RCC 7860 (cell line): Measurements from ENCODE around the gene SLC39A11.
A peak's percentile ranks its signal among the peaks of the same experiment; 100 is the strongest.
"Not testable (repeated sequence)": the region's sequence is repeated elsewhere in the genome, so short reads cannot be mapped to it uniquely, and the experiment has no call there.

ENCODE experiments used
- DNase-seq: peaks from one replicate; pipeline ENCODE4 v3.0.0-alpha.2; 2015; ENCODE audit warnings: low spot score
- FAIRE-seq: peaks from 2 replicates; lab custom pipeline; 2012; peaks lifted over from hg19 to GRCh38; lab: Jason Lieb, UNC

The SLC39A11 gene

GRCh38 chr17:72930031-72930430, 162.5 kb downstream of the SLC39A11 start:
- FAIRE-seq (no peak), DNase-seq (no peak)

DNA sequence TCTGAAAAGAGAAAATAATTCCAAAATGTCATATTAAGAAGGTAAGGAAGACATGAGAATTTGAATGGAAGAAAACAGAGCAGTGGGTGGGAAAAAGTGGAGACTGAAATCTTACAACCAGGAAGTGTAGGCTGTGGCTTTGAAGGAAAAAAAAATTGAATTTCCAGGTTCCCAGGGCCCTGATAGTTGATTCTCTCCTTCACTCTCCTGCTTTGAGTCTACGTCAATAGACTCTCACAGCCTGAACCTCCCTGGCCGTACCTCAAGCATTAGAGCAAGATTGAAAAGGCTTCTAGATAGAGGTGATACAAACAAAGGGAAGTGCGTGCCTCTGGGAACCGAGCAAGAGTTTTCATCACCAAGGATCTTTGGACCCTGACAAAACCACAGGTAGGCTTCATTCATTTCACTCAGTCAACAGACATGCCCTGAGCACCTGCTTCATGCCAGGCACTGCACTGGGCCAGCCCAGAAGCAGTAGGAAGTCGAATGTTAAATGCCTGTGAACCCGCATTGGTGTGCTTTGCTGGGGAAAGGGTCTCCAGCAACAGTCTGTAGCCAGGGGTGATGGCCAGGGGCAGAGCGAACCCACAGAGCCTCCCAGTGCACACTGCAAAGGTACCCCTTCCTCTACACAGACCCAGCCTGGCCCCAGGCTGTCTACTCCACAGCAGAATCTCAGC, 163.9 kb downstream of the SLC39A11 start:
- DNase-seq (no peak), FAIRE-seq (no peak)

- DNase-seq = no peak
- FAIRE-seq = no peak
Measured at GRCh38 chr17:72927760-72928159, 164.7 kb downstream of the SLC39A11 start.

GRCh38 chr17:72927146-72927545, 165.3 kb downstream of the SLC39A11 start:
- DNase-seq = peak; percentile 53
- peak; percentile 86 for FAIRE-seq

DNA sequence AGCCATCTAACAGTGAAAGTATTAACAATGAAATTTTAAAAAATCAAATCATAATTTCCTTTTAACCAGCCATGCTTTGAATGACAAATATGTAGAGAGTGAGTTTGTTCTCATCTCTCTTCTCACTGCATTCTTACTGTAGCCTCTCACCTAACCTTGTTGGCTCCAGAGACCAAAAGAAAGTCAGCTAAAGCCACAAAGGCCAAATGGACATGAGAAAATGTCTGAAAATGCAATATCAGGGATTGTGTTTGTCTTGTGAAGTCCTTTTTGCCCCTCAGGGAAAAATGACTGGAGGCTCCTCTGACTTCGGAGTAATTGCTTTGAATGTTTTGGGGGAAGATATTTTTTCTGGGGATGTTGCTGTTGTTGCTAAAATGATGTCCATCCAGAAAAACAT, 166.3 kb downstream of the SLC39A11 start:
- FAIRE-seq = peak; percentile 14
- no peak for DNase-seq

DNA sequence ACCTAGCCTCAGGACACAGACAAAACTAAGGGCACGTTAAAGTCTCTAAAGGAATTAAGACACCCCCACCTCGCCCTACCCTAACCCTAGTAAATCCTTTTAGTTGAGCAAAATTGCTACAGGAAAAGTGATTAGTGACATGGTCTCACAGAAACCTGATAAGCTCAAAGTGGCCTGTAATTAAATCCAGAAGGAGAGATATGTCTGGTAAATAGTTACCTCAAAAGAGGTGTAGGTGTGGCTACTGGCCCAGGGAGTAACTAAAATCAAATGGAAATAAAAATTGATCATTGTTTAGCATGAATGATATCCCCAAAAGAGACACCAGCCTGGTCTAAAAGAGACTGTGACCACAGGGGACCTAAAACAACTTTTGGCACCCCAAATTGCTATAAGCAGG, 168.3 kb downstream of the SLC39A11 start:
- DNase-seq = no peak
- no peak for FAIRE-seq

- FAIRE-seq (peak; percentile 82), DNase-seq (no peak)
Measured at GRCh38 chr17:72922219-72922618, 170.3 kb downstream of the SLC39A11 start.

- FAIRE-seq = no peak
- no peak for DNase-seq
Measured at GRCh38 chr17:72921347-72922054, 171.0 kb downstream of the SLC39A11 start.

- DNase-seq = no peak
- no peak for FAIRE-seq
Measured at GRCh38 chr17:72920513-72920912, 172.0 kb downstream of the SLC39A11 start.

GRCh38 chr17:72916991-72917390, 175.5 kb downstream of the SLC39A11 start:
- FAIRE-seq (no peak), DNase-seq (no peak)

DNA sequence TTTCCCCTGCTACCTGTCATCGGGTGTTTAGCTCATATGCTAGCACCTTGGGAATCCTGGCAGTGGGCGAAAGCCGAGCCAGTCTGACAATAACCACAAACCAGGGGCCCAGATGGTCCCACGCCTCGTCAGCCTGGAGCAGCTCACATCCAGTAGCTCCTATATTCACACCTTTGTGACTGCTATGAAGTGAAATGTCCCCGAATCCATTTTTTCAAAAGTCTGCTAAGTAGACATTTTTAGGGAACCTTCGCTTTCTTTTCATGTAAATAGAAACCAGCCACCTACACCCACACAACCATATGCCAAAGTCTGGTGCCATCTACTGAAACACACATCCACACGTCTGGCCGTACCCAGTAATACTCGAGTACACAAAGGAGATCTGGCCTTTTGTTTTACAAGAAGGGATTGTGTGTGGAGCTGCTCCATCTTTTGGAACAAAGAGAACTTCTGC, 176.8 kb downstream of the SLC39A11 start:
- DNase-seq (no peak), FAIRE-seq (no peak)

- DNase-seq = no peak
- FAIRE-seq = no peak
Measured at GRCh38 chr17:72913142-72913682, 179.3 kb downstream of the SLC39A11 start.

GRCh38 chr17:72906306-72906705, 186.2 kb downstream of the SLC39A11 start:
- no peak for DNase-seq

DNA sequence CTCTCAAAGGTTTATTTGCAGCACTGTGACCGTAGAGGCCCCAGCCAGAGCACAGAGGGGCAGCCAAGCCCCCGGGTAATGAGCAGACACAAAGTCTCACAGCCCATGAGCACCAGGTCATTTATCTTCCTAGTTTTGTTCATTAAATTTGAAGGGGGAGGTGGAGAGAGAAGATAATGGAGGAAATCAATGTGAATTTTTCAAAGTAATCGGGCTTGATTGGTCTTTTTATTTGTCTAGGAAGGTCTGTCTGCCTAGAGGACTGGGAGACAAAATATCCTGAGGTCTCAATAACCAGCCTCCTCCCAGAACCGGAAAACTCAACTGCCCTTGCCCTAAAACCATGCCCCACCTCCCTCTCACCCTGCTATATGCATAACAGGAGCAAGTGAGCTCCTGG, 189.0 kb downstream of the SLC39A11 start:
- DNase-seq (no peak), FAIRE-seq (no peak)

More at GRCh38 chr17:72906306-72906705, 186.2 kb downstream of the SLC39A11 start:
- FAIRE-seq = no peak

GRCh38 chr17:72901657-72902056, 190.8 kb downstream of the SLC39A11 start:
- FAIRE-seq (no peak), DNase-seq (no peak)

DNA sequence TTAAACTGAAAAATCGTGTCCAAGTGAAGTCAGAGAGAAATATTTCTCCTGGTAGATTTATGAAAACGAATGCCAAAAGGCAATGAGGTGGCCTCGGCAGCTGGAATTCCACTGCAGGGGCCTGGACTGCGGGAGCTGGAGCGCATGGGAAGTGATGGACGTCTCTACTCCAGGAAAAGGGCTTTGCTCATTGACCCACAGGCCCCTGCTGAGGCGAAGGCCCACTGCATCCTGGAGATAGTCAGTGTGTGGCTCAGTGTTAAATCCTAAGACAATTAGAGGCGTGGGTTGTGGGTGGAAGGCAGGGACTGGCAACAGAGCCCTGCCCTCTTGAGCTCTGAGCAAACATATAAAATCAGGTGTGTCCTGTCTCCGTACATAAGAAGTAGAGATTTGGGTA, 191.4 kb downstream of the SLC39A11 start:
- FAIRE-seq (no peak), DNase-seq (no peak)

DNA sequence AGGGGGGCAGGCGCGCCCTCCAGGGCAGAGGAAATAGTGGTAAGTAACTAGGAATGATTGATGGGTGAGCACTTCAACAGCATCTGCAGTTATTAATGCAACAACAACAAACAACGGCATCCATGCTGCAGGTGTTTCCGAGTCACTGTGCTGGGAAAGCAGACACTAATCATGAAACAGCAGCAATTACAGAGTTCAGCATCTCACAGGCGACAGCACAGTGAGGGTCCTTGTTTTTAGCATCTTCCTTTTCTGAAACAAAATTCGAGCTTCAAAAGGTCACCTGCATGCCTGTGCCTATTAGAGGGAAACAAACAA, 191.9 kb downstream of the SLC39A11 start:
- DNase-seq (no peak), FAIRE-seq (no peak)

- FAIRE-seq (no peak), DNase-seq (no peak)
Measured at GRCh38 chr17:72898725-72899124, 193.8 kb downstream of the SLC39A11 start.

DNA sequence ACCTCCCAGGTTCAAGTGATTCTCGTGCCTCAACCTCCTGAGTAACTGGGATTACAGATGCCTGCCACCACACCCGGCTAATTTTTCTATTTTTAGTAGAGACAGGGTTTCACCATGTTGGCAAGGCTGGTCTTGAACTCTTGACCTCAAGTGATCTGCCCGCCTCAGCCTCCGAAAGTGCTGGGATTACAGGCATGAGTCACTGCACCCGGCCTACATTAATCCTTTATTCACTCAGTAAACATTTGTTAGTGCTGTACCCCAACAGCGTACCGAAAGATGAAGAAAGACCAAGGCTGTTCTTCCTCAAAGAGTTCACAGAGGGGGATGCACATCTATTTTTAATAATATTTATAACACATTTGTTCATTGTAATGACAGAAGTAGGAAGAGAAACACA, 196.2 kb downstream of the SLC39A11 start:
- FAIRE-seq = not testable (repeated sequence)

DNA sequence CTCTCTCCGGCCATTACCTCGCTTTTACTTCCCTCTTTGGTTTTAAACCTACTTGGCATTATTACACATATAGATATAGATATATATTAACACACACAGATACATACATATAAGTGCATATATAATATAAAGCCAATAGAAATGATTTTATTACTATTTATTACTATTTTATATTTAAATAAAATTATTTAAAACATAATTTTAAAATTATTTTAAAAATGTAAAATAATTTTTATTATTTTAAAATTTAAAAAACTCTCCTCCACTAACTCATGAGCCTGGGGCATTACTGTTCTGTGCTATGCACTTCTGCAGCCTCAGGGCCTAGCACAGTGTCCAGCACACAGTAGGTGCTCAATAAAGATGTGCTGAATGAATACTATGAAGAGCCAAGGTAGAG, 200.9 kb downstream of the SLC39A11 start:
- FAIRE-seq (peak; percentile 64), DNase-seq (no peak)

More for the DNA sequence above, 196.2 kb downstream of the SLC39A11 start:
- not testable (repeated sequence) for DNase-seq

DNA sequence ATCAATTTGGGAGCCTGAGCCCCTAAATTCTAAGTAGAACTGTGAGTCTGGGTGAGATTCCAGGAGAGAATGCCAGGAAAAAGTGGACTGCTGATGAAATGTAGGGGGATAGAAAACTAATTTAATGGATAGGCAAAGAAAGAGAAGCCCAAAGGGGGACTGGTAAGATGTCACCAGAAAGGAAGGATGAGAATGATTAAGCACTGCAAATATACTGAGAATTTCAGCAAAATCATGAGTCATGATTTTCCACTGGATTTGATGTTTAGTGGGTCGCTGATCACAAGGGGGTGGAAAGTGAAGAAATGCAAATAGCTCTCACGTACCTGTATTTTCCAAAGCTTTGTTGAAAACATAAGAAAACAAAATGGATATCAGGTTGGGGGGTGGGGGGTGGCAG, 201.8 kb downstream of the SLC39A11 start:
- FAIRE-seq = peak; percentile 61
- DNase-seq = peak; percentile 60

DNA sequence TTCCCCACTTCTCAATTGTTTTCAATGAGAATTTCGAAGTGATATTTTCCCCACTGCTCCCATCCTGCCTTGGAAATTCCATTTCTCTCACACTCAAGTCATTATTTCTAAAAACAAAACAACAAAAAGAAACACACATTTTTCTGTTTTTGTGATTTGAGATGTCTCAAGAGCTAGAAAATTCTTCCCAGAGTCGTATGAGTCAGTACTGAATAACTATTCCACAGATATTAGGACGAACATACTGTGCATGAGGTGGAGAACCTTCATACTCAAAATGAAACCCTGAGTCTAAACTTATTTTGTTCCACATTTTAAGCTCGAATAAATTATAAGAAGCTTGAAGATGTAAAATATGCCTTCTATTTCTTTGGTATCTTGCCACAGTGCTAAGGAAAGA, 204.6 kb downstream of the SLC39A11 start:
- no peak for DNase-seq
- FAIRE-seq = no peak
